A673 (cell line): ENCODE results near the gene CBLB. TPM values are rescaled to one million over a fixed set of nuclear protein-coding genes. Genes with fewer than 3 reads are reported as not detected.

Experiments
- BruUV-seq: library from RNA; stranded (reverse); fragments of 400-500 nt; replicated peaks from 2 replicates; lab custom pipeline; 2021; lab: Mats Ljungman, UMichigan
- CTCF ChIA-PET: fragments of 300-600 bp; sonication (Branson Sonifier 250); formaldehyde crosslinking; loops from one replicate; lab custom pipeline; 2022; ENCODE audit warnings: antibody characterized with exemption; lab: Charles Lee
- POLR2A ChIA-PET: fragments of 300-600 bp; sonication (Branson Sonifier 250); formaldehyde crosslinking; loops from one replicate; lab custom pipeline; 2022; ENCODE audit warnings: antibody characterized with exemption; ENCODE audit not compliant: low non-redundant PET; lab: Charles Lee
- DNase-seq: peaks from one replicate; pipeline ENCODE4 v3.0.0-alpha.2; 2015; ENCODE audit warnings: low spot score
- H3K27ac ChIP-seq: fragments of 200-600 bp; sonication (generic); 2 replicates; pipeline ENCODE4 v1.5.1; 2016; ENCODE audit warnings: mixed run types, low read depth, mild to moderate bottlenecking, mixed read lengths, antibody characterized with exemption, low read length; ENCODE audit not compliant: poor library complexity, severe bottlenecking
- H3K27me3 ChIP-seq: fragments of 200-600 bp; sonication (generic); replicated peaks from 2 replicates; pipeline ENCODE4 v1.6.1; 2017; ENCODE audit warnings: mixed run types, low read depth, mild to moderate bottlenecking, mixed read lengths, antibody characterized with exemption, low read length; ENCODE audit not compliant: insufficient read depth, poor library complexity
- H3K36me3 ChIP-seq: fragments of 200-600 bp; sonication (generic); 2 replicates; pipeline ENCODE4 v1.6.1; 2016; ENCODE audit warnings: mixed run types, mild to moderate bottlenecking, mixed read lengths, antibody characterized with exemption, low read length; ENCODE audit not compliant: insufficient read depth, poor library complexity, severe bottlenecking
- H3K4me1 ChIP-seq: fragments of 200-600 bp; sonication (generic); 2 replicates; pipeline ENCODE4 v1.6.1; 2017; ENCODE audit warnings: mixed run types, mild to moderate bottlenecking, mixed read lengths, antibody characterized with exemption, low read length; ENCODE audit not compliant: insufficient read depth, poor library complexity, severe bottlenecking
- H3K4me3 ChIP-seq: fragments of 200-600 bp; sonication (generic); 2 replicates; pipeline ENCODE4 v1.5.1; 2016; ENCODE audit warnings: low read depth, mixed run types, mild to moderate bottlenecking, mixed read lengths, low read length; ENCODE audit not compliant: poor library complexity, severe bottlenecking
- H3K9me3 ChIP-seq: fragments of 200-600 bp; sonication (generic); 2 replicates; pipeline ENCODE4 v1.6.1; 2016; ENCODE audit warnings: mixed run types, low read depth, mild to moderate bottlenecking, mixed read lengths, antibody characterized with exemption, low read length; ENCODE audit not compliant: poor library complexity, severe bottlenecking
- EZH2 ChIP-seq: fragments of 200-600 bp; sonication (generic); IDR thresholded peaks from 2 replicates; pipeline ENCODE4 v1.6.1; 2017; ENCODE audit warnings: borderline replicate concordance, low read depth, mild to moderate bottlenecking, mixed read lengths, antibody characterized with exemption, low read length; ENCODE audit not compliant: poor library complexity, severe bottlenecking
- intact Hi-C: fragments of 100-400 bp; cut with micrococcal nuclease; formaldehyde crosslinking; loops from one replicate; pipeline ENCODE4 v1.10.0; 2022; ENCODE audit not compliant: unreplicated experiment
- total RNA-seq: library from RNA; stranded (reverse); gene quantifications from 2 replicates; pipeline ENCODE4 v1.2.3, GENCODE V29; 2021
- TF ChIP-seq, protein P1 (sequence below): fragments of 300-800, 200-600 bp; sonication (generic); conservative IDR thresholded peaks from 2 replicates; pipeline ENCODE4 v1.5.1; 2017; ENCODE audit warnings: low read depth, mild to moderate bottlenecking, antibody characterized with exemption, low read length, moderate library complexity, mixed read lengths

The CBLB gene
- total RNA-seq, 1 experiment from 2014 or later, result 23.3 TPM

DNA sequence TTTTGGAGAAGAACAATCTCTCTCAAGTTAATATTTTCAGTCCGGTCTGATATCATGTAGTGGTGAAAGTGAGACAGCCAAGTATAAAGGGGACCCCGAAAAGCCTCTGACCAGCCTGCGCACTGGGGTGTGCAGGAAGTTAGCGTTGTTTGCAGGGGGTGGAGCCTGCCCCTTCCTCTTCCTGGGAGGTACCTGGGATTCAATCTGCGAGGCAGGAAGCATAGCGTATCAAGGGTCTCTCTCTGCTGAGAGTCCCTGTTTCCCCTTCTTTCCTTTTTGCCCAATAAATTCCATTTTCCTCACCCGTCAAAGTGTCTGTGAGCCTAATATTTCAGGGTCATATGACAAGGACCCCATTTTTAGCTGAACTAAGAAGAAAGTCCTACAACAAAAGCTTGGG, 44.8 kb upstream of the CBLB start:
- Histone ChIP-seq H3K27me3 (no peaks in the 10 kb centered on the region), H3K4me1 (no peaks in the 10 kb centered on the region), H3K4me3 (no peak overlapping the region), H3K27ac (no peak overlapping the region), H3K9me3 (peaks cover 4% of the 10 kb centered on the region), H3K36me3 (no peaks in the 10 kb centered on the region)
- DNase-seq, result no peak
- ChIA-PET CTCF (no interaction called here), POLR2A (no interaction called here)
- BruUV-seq, result no TSS peak
- intact Hi-C loops, result no loop called here
- no peak for TF ChIP-seq EZH2
- TF ChIP-seq, protein P1, sequence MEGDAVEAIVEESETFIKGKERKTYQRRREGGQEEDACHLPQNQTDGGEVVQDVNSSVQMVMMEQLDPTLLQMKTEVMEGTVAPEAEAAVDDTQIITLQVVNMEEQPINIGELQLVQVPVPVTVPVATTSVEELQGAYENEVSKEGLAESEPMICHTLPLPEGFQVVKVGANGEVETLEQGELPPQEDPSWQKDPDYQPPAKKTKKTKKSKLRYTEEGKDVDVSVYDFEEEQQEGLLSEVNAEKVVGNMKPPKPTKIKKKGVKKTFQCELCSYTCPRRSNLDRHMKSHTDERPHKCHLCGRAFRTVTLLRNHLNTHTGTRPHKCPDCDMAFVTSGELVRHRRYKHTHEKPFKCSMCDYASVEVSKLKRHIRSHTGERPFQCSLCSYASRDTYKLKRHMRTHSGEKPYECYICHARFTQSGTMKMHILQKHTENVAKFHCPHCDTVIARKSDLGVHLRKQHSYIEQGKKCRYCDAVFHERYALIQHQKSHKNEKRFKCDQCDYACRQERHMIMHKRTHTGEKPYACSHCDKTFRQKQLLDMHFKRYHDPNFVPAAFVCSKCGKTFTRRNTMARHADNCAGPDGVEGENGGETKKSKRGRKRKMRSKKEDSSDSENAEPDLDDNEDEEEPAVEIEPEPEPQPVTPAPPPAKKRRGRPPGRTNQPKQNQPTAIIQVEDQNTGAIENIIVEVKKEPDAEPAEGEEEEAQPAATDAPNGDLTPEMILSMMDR, result no peak

DNA sequence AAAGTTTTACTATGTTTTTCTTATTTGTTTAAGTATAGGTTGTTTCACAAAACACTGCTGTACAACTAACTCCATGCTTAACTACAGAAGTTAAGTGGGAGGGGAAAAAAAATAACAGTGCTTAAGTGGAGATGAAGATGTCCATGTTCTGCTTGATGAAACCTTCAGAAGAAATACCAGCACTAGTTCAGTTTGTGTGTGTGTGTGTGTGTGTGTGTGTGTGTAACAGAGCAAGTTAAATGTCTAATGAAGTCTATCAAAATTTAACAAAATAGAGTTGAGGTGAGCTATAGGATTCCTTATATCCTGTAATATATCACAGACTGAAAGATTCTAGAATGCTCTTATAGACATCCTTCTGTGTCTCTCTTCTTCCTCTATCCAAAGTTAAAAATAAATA, 44.1 kb upstream of the CBLB start:
- intact Hi-C loops, result no loop called here
- Histone ChIP-seq H3K9me3 (peaks cover 4% of the 10 kb centered on the region), H3K27ac (no peak overlapping the region), H3K4me3 (no peak overlapping the region), H3K36me3 (no peaks in the 10 kb centered on the region), H3K4me1 (no peaks in the 10 kb centered on the region), H3K27me3 (no peaks in the 10 kb centered on the region)
- CTCF ChIA-PET, result no interaction called here
- DNase-seq, result no peak
- no peak for TF ChIP-seq EZH2
- TF ChIP-seq, protein P1, result no peak
- POLR2A ChIA-PET, result no interaction called here
- no TSS peak for BruUV-seq

DNA sequence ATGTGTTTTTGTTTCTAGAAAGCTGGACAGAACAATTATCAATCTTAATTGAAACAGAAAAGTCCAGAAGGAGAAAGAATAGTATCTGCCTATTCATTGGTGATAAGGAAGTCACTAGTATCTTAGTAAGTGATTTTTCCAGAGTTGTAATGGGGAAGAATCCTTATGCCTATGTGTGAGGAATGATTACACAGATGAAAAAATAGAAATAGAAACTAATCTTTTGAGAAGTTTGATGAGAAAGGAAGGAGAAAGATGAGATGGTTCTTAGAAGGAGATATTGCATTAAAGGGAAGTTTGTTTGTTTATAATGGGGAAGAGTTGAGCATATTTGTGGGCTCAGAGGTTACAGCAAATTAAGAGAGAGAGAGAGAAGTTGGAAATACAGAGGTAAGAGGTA, 42.7 kb upstream of the CBLB start:
- Histone ChIP-seq H3K36me3 (no peaks in the 10 kb centered on the region), H3K4me1 (no peaks in the 10 kb centered on the region), H3K27me3 (no peaks in the 10 kb centered on the region), H3K27ac (no peak overlapping the region), H3K4me3 (no peak overlapping the region), H3K9me3 (peaks cover 4% of the 10 kb centered on the region)
- DNase-seq, result no peak
- POLR2A ChIA-PET, result no interaction called here
- intact Hi-C loops, result no loop called here
- CTCF ChIA-PET, result no interaction called here
- BruUV-seq, result no TSS peak
- TF ChIP-seq EZH2, result no peak
- TF ChIP-seq, protein P1, result no peak
